ACC112 (cell line): ENCODE data around the gene NRN1.

Experiments used
- H2AFZ ChIP-seq: fragments of 200-600 bp; sonication (generic); one replicate; pipeline ENCODE4 v1.6.0; 2017; ENCODE audit warnings: antibody characterized with exemption, low read length; ENCODE audit not compliant: unreplicated experiment
- H3K27ac ChIP-seq: fragments of 200-600 bp; sonication (generic); 2 replicates; pipeline ENCODE4 v1.5.1; 2014; ENCODE audit warnings: low read depth, mild to moderate bottlenecking, antibody characterized with exemption, low read length, moderate library complexity
- H3K27me3 ChIP-seq: fragments of 200-600 bp; sonication (generic); 2 replicates; pipeline ENCODE4 v1.6.1; 2014; ENCODE audit warnings: mild to moderate bottlenecking, antibody characterized with exemption, low read length, moderate library complexity, mixed read lengths; ENCODE audit not compliant: insufficient read depth
- H3K36me3 ChIP-seq: fragments of 200-600 bp; sonication (generic); 2 replicates; pipeline ENCODE4 v1.6.1; 2016; ENCODE audit warnings: mild to moderate bottlenecking, antibody characterized with exemption, low read length, moderate library complexity, mixed read lengths; ENCODE audit not compliant: insufficient read depth
- H3K4me1 ChIP-seq: fragments of 200-600 bp; sonication (generic); one replicate; pipeline ENCODE4 v1.6.1; 2016; ENCODE audit warnings: low read length, mixed read lengths; ENCODE audit not compliant: insufficient read depth, unreplicated experiment, control insufficient read depth
- H3K4me3 ChIP-seq: fragments of 200-600 bp; sonication (generic); 2 replicates; pipeline ENCODE4 v1.5.1; 2014; ENCODE audit warnings: mild to moderate bottlenecking, low read depth, low read length
- H3K79me2 ChIP-seq: fragments of 200-600 bp; sonication (generic); one replicate; pipeline ENCODE4 v1.6.0; 2016; ENCODE audit warnings: low read length; ENCODE audit not compliant: control insufficient read depth, unreplicated experiment, insufficient read depth

Gene NRN1

DNA sequence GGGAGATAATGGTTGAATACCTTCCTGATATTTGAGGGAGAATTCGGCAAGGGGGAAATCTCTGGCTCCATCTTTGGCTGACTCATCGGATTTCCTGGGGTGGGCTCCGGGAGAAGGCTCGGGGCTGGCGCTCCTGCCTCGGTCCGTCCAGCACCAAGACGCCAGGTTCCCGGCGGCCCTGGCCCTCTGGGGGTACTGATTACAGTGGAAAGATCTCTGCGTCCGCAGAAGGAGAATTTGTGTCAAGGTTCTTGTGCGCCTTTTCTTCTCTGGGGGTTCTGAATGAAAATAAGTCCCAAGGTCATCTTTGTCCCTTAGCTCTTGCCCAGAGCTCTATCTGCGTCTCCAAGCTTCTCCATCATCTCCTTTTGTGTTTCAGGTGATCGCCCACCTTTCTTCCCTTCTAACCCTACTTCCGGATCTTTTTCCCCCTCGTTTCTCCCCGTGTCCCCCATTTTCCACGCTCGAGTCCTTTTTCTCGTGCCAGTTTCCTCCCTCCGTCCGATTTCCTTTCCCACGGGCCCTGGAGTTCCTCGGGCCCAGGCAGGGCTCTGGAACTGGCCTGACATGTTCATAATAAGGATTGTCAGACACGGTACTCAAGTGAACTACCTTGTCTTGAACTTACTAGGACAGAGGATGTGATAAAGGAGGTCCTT is 11.6 kb downstream of the NRN1 start:
- H3K27me3 ChIP-seq = peaks cover 83% of the 10 kb centered on the region
- no peak overlapping the region for H3K27ac ChIP-seq
- no peak overlapping the region for H3K4me3 ChIP-seq

DNA sequence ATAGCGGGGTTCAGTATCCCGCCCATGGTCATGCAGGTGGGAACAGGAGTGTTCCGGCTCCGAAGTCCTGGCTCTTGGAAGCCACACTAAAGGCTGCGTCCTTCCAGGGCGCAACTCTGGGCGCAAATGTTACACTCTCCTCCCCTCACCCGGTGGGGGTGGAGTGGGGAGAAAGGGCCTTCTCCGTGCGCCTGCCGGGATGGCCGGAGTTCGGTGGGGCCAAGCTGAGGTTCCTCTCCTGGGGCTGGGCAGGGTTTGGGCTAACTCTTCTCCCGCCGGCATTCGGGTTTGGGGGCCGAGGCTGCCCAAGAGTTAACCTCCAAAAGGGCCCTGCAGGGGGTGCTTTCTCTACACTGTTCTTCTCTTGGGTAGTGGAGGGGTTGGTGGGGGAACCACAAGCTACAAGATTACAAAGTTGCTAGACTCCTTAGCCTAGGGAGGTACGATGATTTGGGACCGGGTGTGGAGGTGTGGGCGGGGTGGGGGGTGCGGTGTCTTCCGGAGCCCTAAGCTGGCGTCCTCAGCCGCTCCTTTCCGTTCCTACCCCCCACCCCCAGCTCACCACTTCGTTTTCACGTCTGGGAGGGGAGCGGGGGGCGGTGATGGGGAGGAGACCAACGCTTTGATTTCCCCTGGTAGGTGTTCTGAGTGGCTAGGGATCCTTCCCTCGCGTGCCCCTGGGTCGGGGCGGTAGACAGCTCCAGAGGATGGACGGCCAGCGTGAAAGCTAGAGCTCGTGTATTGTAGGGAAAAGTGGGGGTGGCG is 12.3 kb downstream of the NRN1 start:
- Histone ChIP-seq H3K27ac (no peak overlapping the region), H3K27me3 (peaks cover 76% of the 10 kb centered on the region), H3K36me3 (no peaks in the 10 kb centered on the region), H3K4me1 (no peaks in the 10 kb centered on the region), H2AFZ (no peak overlapping the region), H3K4me3 (no peak overlapping the region), H3K79me2 (no peaks in the 10 kb centered on the region)

More for the DNA sequence above, 11.6 kb downstream of the NRN1 start:
- H3K36me3 ChIP-seq = no peaks in the 10 kb centered on the region
- no peak overlapping the region for H2AFZ ChIP-seq
- H3K4me1 ChIP-seq = no peaks in the 10 kb centered on the region
- H3K79me2 ChIP-seq = no peaks in the 10 kb centered on the region

DNA sequence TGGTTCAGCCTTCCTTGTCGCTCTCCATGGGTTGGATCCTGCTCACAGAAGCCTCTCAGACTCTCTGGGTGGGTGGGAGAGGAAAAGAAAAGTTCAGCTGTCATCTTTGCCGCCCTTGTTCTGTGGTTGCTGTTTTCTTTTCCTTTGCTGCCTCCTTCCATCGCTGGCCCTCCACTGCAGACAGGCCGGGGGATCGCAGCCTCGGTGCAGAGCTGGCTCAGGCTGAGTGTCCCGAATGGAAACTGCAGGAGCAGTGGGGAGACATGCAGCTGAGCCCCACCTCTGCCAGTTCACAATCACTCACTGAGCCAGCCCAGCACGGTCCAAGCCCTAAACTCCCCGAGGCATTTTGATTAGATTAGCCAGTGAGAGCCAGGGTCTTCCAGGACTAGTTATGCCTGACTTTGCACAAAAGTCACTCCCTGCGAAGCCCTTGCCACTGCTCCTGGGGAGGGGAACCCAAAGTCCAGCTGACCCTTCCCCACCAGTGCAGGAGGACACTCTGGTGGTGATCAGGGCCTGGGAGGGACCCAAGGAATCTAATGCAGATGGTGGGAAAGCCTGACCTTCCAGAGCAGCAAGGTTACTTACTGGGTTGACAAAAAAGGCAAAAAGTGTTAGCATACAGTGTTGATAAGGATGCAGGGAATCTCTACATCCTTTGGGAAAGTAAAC is 14.0 kb downstream of the NRN1 start:
- H3K4me1 ChIP-seq = no peaks in the 10 kb centered on the region
- peaks cover 59% of the 10 kb centered on the region for H3K27me3 ChIP-seq
- H3K27ac ChIP-seq = no peak overlapping the region
- no peak overlapping the region for H3K4me3 ChIP-seq
- no peaks in the 10 kb centered on the region for H3K79me2 ChIP-seq
- H3K36me3 ChIP-seq = no peaks in the 10 kb centered on the region
- H2AFZ ChIP-seq = no peak overlapping the region

DNA sequence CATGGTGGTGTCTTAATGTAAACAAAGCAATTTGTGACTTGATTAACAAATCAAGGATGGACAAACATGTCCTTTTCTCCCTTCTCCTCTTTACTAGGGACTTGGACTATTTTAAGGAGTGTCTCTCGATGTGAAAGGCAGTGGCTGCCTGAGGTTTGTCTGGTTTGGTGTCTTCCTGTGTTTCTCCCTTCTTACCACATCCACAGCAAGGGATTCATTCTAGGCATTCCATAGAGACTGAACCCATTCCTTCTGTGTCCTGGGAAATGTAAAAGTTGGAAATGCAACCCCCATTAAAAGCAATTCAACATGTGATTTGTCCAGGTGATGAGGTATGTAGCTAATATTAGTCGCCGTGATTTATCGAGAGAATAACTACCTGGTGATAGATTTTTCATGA is 15.9 kb downstream of the NRN1 start:
- H3K79me2 ChIP-seq = no peaks in the 10 kb centered on the region
- H2AFZ ChIP-seq = no peak overlapping the region
- no peaks in the 10 kb centered on the region for H3K4me1 ChIP-seq
- H3K27ac ChIP-seq = no peak overlapping the region
- no peak overlapping the region for H3K4me3 ChIP-seq
- peaks cover 45% of the 10 kb centered on the region for H3K27me3 ChIP-seq
- no peaks in the 10 kb centered on the region for H3K36me3 ChIP-seq

DNA sequence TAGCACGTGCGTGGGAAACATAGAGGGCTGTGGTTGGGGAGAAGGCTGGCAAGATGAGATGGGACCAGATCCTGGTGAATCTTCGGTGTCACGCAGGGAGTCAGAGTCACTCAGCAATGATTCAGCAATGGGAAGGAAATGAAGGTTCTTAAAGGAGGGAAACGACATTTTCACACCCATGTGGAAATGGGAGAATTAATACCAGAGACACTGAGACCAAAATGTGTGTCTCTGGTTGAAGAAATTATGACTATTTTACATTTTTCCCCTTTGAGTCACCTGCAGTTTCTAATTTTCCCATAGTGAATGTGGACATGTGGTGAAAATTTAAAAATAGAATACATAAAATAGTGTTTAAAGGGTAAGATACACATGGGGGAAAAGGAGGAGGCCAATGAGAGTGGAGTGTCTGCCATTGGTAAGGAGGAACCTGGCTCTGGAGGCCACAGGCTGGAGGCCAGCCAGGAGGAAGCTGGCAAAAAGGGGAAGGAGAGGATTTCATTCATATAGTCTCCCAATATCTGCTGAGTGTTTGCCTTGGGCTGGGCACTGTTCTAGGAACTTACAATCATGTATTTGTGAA is 17.5 kb downstream of the NRN1 start:
- Histone ChIP-seq H3K27ac (no peak overlapping the region), H3K4me1 (no peaks in the 10 kb centered on the region), H2AFZ (no peak overlapping the region), H3K4me3 (no peak overlapping the region), H3K36me3 (no peaks in the 10 kb centered on the region), H3K79me2 (no peaks in the 10 kb centered on the region), H3K27me3 (peaks cover 30% of the 10 kb centered on the region)

DNA sequence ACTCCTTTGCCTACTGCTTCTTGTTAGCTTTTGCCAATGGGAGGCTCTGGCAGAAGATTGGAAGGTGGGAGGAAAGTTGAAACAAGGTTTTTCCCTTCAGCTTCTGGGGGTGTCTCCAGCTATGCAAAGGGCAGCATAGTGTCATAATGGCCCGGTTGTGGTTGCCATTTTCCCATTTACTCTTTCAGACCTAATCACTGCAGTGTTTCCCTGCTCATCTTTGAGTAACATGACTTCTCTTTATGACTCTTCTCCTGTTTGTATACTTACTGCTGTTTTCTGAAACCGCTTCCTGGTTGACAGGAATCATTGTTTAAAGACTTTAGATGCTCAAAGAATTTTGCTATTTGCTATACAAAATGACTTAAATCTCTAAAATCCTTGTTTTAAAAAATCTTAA is 19.9 kb downstream of the NRN1 start:
- no peak overlapping the region for H2AFZ ChIP-seq
- H3K79me2 ChIP-seq = no peaks in the 10 kb centered on the region
- H3K36me3 ChIP-seq = no peaks in the 10 kb centered on the region
- no peaks in the 10 kb centered on the region for H3K4me1 ChIP-seq
- H3K27ac ChIP-seq = no peak overlapping the region
- no peak overlapping the region for H3K4me3 ChIP-seq
- H3K27me3 ChIP-seq = peaks cover 6% of the 10 kb centered on the region

DNA sequence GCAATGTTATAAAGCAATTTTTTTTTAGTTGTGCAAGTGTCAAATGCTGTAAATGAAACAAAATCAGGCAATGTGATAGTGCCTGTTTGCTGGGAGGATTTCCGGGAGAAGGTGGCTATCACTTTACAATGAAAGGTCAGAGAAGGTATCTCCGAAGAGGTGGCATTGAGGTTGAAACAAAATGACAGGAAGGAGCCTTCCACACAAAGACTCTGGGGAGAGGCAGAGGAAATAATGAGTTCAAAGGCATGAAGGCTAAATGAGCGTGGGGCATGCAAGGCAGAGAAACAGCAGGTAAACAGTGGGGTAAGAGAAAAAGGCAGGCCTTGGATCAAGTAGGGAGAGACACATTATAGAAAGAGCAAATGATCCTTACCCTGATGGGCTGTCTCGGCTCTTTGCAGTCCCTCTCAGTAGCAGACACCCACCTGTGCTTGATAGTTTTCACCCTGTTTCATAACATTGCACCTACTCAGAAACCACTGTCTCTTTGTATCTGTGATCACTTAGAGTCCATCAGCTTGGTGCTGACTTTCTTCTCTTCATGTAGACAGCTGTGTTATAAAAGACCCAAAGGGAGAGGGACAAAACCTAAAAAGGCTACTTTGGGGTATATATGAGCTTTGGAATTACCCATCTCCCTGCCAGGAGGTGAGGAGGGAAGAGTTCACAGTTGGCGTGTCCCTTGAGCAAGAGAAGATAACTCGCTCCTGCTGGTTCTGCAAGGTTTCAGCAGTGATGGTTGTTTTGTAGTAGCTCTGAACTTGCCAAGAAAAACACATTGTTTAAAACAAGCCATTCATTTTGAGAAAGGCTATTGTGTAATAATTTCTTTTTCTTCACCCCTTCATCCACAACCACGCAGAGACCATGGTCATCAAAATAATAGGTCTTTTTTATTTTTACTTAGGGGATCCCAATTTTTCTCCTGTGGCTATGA is 22.3 kb downstream of the NRN1 start:
- no peaks in the 10 kb centered on the region for H3K79me2 ChIP-seq
- H2AFZ ChIP-seq = no peak overlapping the region
- no peak overlapping the region for H3K4me3 ChIP-seq
- no peak overlapping the region for H3K27ac ChIP-seq
- no peaks in the 10 kb centered on the region for H3K36me3 ChIP-seq
- no peaks in the 10 kb centered on the region for H3K27me3 ChIP-seq
- H3K4me1 ChIP-seq = no peaks in the 10 kb centered on the region

DNA sequence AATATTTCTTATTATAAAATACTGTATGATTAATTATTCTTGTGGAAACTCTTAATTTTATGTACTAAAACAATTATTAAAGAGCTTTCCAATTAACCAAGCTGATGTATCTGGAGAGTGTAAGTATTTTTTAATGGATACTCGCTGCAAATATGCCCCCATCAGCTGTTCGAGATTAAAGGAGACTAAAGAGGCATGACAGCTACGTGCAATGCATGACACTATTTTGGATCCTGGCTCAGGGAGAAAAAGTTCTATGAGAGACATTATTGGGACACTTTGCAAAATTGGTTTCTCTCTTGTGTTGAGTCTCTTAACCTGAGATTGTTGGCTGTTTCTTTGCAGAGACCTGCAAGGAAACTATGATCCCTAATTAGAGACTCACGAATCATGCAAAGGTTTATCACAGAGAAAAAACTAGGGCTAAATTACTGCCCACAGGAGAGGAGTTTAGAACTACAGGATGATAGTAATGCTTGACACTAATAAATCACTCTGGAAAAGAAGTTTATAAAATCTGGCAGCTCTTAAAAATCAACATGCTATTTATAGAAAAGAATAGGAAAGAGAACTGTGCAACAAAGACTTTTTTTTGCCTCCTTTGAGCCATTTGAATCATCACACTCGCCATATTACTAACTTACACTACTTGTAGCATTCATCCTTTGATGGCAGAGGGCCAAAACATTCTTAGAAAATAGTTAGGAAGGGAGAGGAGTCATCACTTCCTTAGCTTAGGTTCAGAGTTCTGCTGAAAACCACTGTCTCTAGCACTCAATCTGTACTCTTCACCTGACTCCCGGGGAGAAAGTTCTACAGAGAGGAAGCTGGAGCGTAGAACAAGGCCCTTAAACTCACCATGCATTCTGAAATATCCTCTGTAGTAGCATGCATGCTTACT is 25.3 kb downstream of the NRN1 start:
- H3K4me3 ChIP-seq = no peak overlapping the region
- H3K79me2 ChIP-seq = no peaks in the 10 kb centered on the region
- H3K36me3 ChIP-seq = no peaks in the 10 kb centered on the region
- no peaks in the 10 kb centered on the region for H3K27me3 ChIP-seq
- no peak overlapping the region for H3K27ac ChIP-seq
- H2AFZ ChIP-seq = no peak overlapping the region
- no peaks in the 10 kb centered on the region for H3K4me1 ChIP-seq

DNA sequence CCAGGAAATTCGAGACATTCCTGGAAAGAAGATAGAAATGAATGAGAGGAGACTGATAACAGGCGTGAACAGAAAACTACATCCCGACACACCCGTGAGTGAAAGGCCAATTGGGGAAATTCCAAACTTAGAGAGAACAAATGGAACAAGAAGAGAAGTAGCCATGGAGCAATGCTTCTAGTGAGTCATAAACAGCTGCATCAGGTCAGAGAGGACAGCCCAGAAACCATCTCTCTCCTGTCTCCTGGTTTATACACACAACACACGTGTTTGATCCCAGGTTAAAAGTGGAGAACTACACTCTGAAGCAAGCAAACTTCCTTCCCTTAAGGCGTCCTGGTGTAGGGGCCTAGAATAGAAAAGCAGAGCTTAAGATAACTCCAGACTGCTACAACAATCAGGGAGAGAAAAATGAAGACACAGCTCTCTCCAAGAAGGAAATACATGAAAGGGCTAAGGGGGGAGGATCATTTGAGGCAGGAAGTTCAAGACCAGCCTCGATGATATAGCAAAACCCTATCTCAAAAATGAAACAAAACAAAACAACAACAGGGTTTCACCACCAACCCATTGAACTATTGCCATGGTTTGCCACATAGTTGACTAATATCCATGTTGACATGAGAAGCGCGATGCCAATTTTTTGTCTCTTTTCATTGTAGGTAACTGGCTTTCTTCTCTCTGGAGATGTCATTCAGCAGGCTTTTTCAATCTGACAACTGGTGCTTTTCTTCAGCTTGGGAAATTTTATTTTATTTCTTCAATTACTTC is 26.9 kb downstream of the NRN1 start:
- Histone ChIP-seq H3K27me3 (no peaks in the 10 kb centered on the region), H3K27ac (no peak overlapping the region), H3K36me3 (no peaks in the 10 kb centered on the region), H3K4me1 (no peaks in the 10 kb centered on the region), H2AFZ (no peak overlapping the region), H3K4me3 (no peak overlapping the region), H3K79me2 (no peaks in the 10 kb centered on the region)
